PC-9 (cell line): Measurements from ENCODE around the gene PLCH2. TPM values are rescaled to one million over a fixed set of nuclear protein-coding genes. Genes with fewer than 3 reads are reported as not detected.

ENCODE experiments used
- BruUV-seq: library from RNA; stranded (reverse); fragments of 400-500 nt; replicated peaks from 2 replicates; lab custom pipeline; 2021; lab: Mats Ljungman, UMichigan
- CTCF ChIA-PET: fragments of 300-600 bp; sonication (Branson Sonifier 250); formaldehyde crosslinking; loops from one replicate; lab custom pipeline; 2022; ENCODE audit warnings: antibody characterized with exemption; lab: Charles Lee
- POLR2A ChIA-PET: fragments of 300-600 bp; sonication (Branson Sonifier 250); formaldehyde crosslinking; loops from one replicate; lab custom pipeline; 2022; ENCODE audit warnings: antibody characterized with exemption; ENCODE audit not compliant: unreplicated experiment; lab: Charles Lee
- DNase-seq, 2 experiments: peaks; one replicate each; pipeline versions ENCODE4 v3.0.0 to v3.0.0-alpha.2; 2015 to 2022; ENCODE audit warnings: mixed read lengths in 1 of 2
- H2AFZ ChIP-seq: fragments of 200-600 bp; sonication (generic); 2 replicates; pipeline ENCODE4 v1.8.1; 2017; ENCODE audit warnings: antibody characterized with exemption
- H3F3A ChIP-seq: fragments of 200-600 bp; sonication (generic); 2 replicates; pipeline ENCODE4 v1.8.1; 2017; ENCODE audit warnings: antibody characterized with exemption, mild to moderate bottlenecking, low read depth; ENCODE audit not compliant: insufficient read depth
- H3K27ac ChIP-seq: fragments of 200-600 bp; sonication (generic); 2 replicates; pipeline ENCODE4 v1.6.1; 2016; ENCODE audit warnings: mixed run types
- H3K27me3 ChIP-seq: fragments of 200-600 bp; sonication (generic); 2 replicates; pipeline ENCODE4 v1.6.1; 2016; ENCODE audit warnings: low read depth, mixed run types; ENCODE audit not compliant: insufficient read depth
- H3K36me3 ChIP-seq: fragments of 200-600 bp; sonication (generic); 2 replicates; pipeline ENCODE4 v1.6.1; 2016; ENCODE audit warnings: low read depth, mixed run types
- H3K4me1 ChIP-seq: fragments of 200-600 bp; sonication (generic); replicated peaks from 2 replicates; pipeline ENCODE4 v1.6.1; 2016; ENCODE audit warnings: mixed run types; ENCODE audit not compliant: insufficient read depth
- H3K4me2 ChIP-seq: fragments of 200-600 bp; sonication (generic); 2 replicates; pipeline ENCODE4 v1.6.1; 2017; ENCODE audit warnings: mixed run types
- H3K4me3 ChIP-seq: fragments of 200-600 bp; sonication (generic); 2 replicates; pipeline ENCODE4 v1.6.1; 2016; ENCODE audit warnings: mixed run types
- H3K79me2 ChIP-seq: fragments of 200-600 bp; sonication (generic); 2 replicates; pipeline ENCODE4 v1.6.1; 2017; ENCODE audit warnings: low read depth, mixed run types
- H3K9me2 ChIP-seq: fragments of 200-600 bp; sonication (generic); 2 replicates; pipeline ENCODE4 v1.8.1; 2017; ENCODE audit warnings: mild to moderate bottlenecking; ENCODE audit not compliant: insufficient read depth
- H3K9me3 ChIP-seq: fragments of 200-600 bp; sonication (generic); 2 replicates; pipeline ENCODE4 v1.8.1; 2016; ENCODE audit warnings: low read depth; ENCODE audit not compliant: insufficient read depth
- H4K20me1 ChIP-seq: fragments of 200-600 bp; sonication (generic); 2 replicates; pipeline ENCODE4 v1.8.1; 2017; ENCODE audit not compliant: insufficient read depth
- CTCF ChIP-seq: fragments of 200-600 bp; sonication (generic); conservative IDR thresholded peaks from 2 replicates; pipeline ENCODE4 v1.6.1; 2017; ENCODE audit warnings: mixed run types, antibody characterized with exemption, mild to moderate bottlenecking, moderate library complexity
- EZH2 ChIP-seq: fragments of 200-600 bp; sonication (generic); IDR thresholded peaks from 2 replicates; pipeline ENCODE4 v1.8.0; 2017; ENCODE audit warnings: antibody characterized with exemption, low read depth
- intact Hi-C: fragments of 100-400 bp; cut with micrococcal nuclease; formaldehyde crosslinking; loops from one replicate; pipeline ENCODE4 v1.10.0; 2022; ENCODE audit not compliant: unreplicated experiment
- total RNA-seq: library from RNA; stranded (reverse); gene quantifications from 2 replicates; pipeline ENCODE4 v1.2.3, GENCODE V29; 2021

The PLCH2 gene
- total RNA-seq, 1 experiment from 2014 or later, result 0.98 TPM

GRCh38 chr1:2427051-2427450 lies 49.0 kb upstream of the PLCH2 start:
- no peaks in the 10 kb centered on the region for H4K20me1 ChIP-seq
- intact Hi-C loops, result no loop called here
- H3K9me2 ChIP-seq, result no peaks in the 10 kb centered on the region
- H3F3A ChIP-seq, result 0 out of 2 replicates have a peak, but pooled peaks cover 5% of the 10 kb centered on the region
- no peak overlapping the region for H3K4me3 ChIP-seq
- no peaks in the 10 kb centered on the region for H3K79me2 ChIP-seq
- peaks cover 42% of the 10 kb centered on the region for H3K27me3 ChIP-seq
- ChIA-PET CTCF (no interaction called here), POLR2A (no interaction called here)
- H3K4me2 ChIP-seq, result no peak overlapping the region
- peaks cover 13% of the 10 kb centered on the region for H3K9me3 ChIP-seq
- H3K36me3 ChIP-seq, result no peaks in the 10 kb centered on the region
- no peak overlapping the region for H2AFZ ChIP-seq
- no peaks in the 10 kb centered on the region for H3K4me1 ChIP-seq
- no peak for DNase-seq
- no peak for TF ChIP-seq CTCF
- TF ChIP-seq EZH2, result no peak
- BruUV-seq, result no TSS peak
- no peak overlapping the region for H3K27ac ChIP-seq

- no peaks in the 10 kb centered on the region for H3K36me3 ChIP-seq
- no peak overlapping the region for H3K4me2 ChIP-seq
- no peaks in the 10 kb centered on the region for H3K79me2 ChIP-seq
- no TSS peak for BruUV-seq
- no peaks in the 10 kb centered on the region for H3K4me1 ChIP-seq
- intact Hi-C loops, result no loop called here
- TF ChIP-seq CTCF (no peak), EZH2 (no peak)
- no peaks in the 10 kb centered on the region; the same call in 1 of the 2 replicates for H4K20me1 ChIP-seq
- POLR2A ChIA-PET, result no interaction called here
- H3K9me3 ChIP-seq, result peaks cover 7% of the 10 kb centered on the region; the same call in 1 of the 2 replicates
- no peak overlapping the region for H2AFZ ChIP-seq
- CTCF ChIA-PET, result no interaction called here
- H3K4me3 ChIP-seq, result no peak overlapping the region
- DNase-seq, result no peak
- H3K27ac ChIP-seq, result no peak overlapping the region
- H3K27me3 ChIP-seq, result peaks cover 42% of the 10 kb centered on the region
- H3K9me2 ChIP-seq, result no peaks in the 10 kb centered on the region
- 0 out of 2 replicates have a peak, but pooled peaks cover 5% of the 10 kb centered on the region for H3F3A ChIP-seq
These were observed 48.1 kb upstream of the PLCH2 start for GRCh38 chr1:2427976-2428375.

- CTCF ChIA-PET, result no interaction called here
- no peaks in the 10 kb centered on the region for H3K36me3 ChIP-seq
- H3K27me3 ChIP-seq, result peaks cover 42% of the 10 kb centered on the region
- POLR2A ChIA-PET, result no interaction called here
- no TSS peak for BruUV-seq
- no peak overlapping the region for H3K4me3 ChIP-seq
- H3K9me2 ChIP-seq, result no peaks in the 10 kb centered on the region
- no peaks in the 10 kb centered on the region; the same call in 1 of the 2 replicates for H4K20me1 ChIP-seq
- no peak overlapping the region for H3K4me2 ChIP-seq
- no peak overlapping the region for H3K27ac ChIP-seq
- H3F3A ChIP-seq, result 0 out of 2 replicates have a peak, but pooled peaks cover 5% of the 10 kb centered on the region
- H3K79me2 ChIP-seq, result no peaks in the 10 kb centered on the region
- H2AFZ ChIP-seq, result no peak overlapping the region
- TF ChIP-seq CTCF, result no peak
- TF ChIP-seq EZH2, result no peak
- intact Hi-C loops, result no loop called here
- H3K4me1 ChIP-seq, result no peaks in the 10 kb centered on the region
- H3K9me3 ChIP-seq, result peaks cover 2% of the 10 kb centered on the region; the same call in 1 of the 2 replicates
- no peak for DNase-seq
These were observed 47.6 kb upstream of the PLCH2 start for GRCh38 chr1:2428490-2428889.
